IPS-NIHi11 (cell line): ENCODE results near the gene NCKAP1.
"Not testable (repeated sequence)": the region's sequence is repeated elsewhere in the genome, so short reads cannot be mapped to it uniquely, and the experiment has no call there.

Experiments used
- DNase-seq: peaks from one replicate; pipeline ENCODE4 v3.0.0; 2012; ENCODE audit warnings: mixed read lengths, low spot score

Gene NCKAP1

DNA sequence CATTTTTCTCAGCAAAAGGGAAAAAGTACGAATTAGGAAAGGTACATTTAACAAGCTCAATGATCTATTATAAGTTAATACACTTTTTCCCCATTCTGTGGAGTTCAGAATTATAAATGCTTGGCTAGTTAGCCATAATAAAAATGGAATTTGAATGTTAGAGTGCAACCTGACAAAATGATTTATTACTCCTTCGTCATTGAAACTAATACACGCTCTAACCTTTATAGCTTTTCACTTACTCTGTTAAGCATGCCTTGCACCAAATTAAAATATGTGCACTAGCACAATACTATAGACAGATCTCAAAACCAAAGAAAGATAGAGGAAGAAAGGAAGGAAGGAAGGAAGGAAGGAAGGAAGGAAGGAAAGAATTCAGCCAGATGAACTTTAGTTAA is 125.7 kb downstream of the NCKAP1 start:
- DNase-seq, result no peak

DNA sequence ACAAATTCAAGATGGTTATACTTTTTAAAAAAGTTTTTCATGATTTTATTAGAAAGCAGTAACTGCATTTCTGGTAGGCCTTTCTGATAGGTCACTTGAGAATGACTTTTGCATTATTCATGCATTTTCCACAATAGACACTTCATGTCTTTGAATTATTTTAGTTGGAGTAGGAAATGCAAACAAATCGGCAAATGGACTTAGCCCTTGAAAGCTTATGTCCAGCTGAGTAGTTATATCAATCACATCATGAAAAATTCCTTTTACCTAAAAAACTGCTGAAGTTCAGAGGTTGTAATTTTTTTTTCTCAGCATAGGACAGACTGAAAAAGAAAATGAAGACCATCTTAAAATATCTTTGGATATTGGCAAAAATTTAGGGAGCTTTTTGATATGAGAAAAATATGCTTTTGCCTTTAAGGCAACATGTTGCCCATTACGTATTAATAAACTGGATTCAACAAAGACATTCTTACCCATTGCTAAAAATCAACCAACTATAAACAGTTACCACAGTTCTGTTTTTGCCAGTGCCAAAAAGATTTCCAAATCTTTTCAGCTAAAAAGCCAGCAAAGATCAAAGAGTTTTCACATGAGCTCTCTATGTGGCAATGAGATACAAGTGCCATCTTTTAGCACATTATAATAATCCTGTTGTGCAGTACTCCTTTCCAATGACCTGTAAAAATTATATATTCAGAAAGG is 126.3 kb downstream of the NCKAP1 start:
- DNase-seq, result no peak

DNA sequence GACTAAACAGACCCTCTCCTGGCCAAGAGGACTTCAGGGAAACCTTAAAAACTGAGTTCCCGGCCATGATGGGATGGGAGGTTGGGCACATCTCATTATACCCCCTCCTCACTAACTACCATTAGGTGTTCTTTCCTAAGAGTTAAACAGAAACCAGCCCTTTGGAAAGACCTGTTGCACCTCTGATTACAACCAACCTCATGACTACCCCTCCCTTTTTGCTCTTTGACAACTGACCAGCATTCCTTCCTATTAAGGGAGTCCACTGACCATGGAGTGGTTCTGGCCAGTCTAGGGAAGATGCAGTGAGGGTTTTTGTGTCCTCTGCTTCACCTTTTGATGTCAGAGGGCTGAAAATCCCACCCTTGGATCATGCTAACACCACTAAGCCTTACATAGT is 127.3 kb downstream of the NCKAP1 start:
- no peak for DNase-seq

DNA sequence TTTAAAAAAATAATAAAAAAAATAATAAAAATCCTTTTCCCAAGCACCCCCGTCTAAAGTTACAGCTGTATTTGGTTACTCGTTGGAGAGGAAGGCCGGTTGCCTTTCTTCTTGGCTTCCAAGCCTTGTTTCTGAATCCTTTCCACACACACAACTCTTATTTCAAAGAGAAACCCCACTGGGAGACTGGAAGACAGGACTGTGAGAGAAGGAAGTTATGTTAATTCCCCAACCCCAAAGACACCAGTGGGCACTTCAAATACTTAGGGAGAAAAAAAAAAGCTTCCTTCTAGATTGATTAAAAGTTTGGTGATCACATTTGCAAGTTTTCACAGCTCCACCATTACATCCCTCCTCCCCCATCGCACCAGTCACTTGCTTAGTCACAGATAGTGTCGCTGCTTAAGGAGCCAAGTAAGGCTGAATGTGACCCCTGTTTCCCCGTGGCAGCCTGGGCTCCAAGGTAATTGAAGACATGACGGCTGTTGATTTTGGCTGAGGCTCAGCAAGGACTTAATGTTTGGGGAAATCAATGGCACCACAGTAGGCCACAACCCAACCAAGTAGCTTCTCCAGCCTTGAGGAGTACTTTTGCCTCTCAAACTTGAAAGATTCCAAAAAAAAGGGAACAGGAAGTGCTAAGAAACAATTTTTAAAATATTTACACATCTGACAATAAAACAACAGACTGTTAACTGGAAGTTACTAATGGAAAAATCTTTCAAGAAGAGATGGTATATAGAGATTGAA is 131.0 kb downstream of the NCKAP1 start:
- peak; percentile 46 for DNase-seq

DNA sequence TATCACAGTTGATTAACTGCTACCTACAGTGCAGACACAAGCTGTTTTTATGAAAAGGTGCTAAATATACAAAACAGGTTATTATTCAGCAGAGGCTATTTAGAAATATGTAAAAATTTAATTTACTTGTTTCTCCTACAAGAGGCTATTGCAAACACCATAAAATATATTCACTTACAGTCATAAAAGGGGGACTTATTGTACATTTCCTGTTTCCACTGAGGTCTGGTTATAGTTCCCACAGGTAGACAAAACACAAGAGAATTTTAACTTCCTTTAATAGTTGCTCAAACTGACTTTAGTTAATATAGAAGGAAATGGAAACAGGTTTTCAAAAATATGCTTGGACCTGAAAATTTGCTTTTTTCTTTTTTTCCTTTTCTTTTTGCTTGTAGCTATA is 131.8 kb downstream of the NCKAP1 start:
- no peak for DNase-seq

DNA sequence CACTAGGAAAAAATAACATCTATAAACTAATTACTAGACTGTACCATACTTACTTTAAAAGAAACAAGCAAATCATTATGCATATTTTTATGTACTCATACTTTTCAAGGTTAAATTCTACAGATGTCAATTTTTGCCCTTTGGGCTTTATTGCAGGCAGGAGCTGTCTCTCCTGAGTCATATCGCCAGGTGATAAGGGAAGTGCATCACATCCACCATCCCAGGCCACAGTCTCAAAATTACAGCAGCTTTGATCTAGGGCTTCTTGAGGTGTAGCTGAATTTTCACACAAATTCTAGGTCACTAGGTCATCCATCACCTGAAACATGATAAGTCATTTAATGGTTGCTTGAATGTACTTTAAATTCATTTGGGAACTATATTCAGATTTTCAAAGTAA is 133.4 kb downstream of the NCKAP1 start:
- no peak for DNase-seq

DNA sequence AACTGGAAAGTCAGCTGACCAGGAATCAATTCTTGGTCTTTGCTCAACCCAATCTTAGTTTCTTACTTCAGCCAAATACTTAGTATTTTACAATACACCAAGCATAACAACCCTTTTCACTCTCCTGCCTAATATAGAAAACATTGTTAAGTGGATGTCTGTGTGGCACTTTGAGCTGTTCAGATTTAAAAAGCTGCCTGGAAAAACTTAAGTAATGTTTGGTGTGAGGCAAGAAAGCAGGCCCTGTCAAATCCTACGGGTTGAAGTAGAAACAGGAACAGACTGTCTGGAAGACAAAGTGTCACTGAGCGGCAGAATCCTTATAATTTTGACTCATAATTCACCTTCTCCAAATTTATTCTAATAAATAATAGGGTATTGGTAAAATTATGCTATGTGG is 134.7 kb downstream of the NCKAP1 start:
- no peak for DNase-seq

DNA sequence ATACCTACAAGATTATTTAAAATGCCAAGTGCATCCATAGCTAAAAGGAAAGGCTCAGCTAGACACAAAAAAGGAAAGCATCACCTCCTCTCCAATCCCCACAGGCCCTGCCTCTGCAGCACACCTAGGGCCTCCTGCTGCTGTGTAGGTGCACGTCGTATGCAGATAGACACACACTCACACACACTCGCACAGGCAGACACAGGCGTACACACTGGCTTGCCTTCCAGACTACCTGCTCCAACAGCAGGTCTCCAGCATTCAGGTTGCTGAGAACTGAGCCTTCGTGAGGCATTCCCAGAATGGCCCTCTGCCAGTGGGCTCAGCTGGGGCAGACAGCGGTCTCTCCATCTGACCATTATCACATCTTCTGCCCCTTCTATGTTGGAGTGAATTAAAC is 136.5 kb downstream of the NCKAP1 start:
- DNase-seq, result no peak

DNA sequence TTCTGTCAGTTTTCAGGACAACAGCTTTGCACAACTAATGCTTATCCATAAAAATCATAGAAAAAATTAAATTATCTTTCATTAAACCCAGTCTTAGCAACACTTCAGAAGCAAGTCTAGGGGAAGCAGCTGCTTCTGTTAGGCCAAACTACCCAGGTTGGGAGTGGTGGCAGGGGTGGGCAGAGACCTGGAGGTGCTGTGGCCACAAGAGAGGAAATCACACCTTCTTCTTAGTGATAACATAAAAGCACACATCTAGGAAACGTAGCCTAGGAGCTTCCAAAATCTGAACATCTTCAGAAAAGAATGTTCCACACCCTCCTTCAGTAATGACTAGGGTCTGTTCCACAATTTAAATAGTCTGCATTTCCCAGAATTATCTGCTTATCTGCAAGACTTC is 139.5 kb downstream of the NCKAP1 start:
- DNase-seq, result no peak

DNA sequence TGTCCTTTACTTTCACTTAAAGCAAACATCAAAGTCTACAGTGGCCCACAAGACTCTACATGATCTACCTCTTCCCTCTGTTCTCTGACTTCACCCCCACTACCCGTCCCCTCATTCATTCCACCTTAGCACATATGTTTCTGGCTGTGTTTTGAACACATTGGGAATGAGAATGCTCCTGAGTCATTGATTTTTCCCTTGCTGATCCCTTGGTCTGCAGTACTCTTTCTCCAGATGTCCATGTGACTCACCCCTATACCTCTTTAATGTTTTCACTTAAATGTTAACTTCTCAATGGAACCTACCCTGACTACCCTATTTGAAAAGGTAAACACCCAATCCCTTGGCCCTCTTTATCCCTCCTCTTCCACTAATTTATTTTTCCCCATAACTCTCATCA is 141.1 kb downstream of the NCKAP1 start:
- no peak for DNase-seq

DNA sequence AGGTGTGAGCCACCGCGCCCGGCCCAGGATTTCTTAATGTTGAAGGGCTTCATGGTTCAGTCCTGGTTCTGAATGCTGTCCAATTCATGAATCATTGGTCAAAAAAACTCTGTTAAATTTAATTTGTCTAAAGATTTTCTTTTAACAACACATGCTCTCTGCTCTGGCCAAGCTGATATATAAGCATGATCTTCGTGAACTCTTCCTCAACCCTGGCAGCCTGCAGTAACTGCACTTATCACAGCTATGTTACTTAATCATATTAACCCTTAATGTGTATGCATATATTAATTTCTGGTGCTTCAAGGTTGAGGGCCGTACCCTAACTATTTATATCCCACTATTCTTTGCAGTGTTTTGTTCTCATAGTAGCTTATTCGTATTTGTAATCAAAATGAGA is 142.5 kb downstream of the NCKAP1 start:
- DNase-seq, result no peak

DNA sequence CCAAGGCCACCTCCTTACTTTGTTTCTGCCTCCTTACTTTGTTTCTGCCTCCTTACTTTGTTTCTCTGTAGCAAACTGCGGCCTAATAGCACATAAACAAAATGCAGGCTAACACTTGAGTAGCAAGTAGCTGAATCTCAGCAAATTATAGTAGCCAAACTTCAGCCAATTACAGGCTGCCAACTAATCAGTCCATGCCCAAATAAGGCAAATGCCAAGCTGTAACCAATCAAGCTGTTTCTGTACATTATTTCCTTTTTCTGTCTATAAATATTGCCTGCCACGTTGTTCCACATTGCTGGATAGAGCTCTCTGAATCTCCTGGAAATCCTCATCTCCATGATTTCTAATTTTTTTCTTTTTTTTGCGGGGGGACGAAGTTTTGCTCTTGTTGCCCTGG is 143.1 kb downstream of the NCKAP1 start:
- no peak for DNase-seq

DNA sequence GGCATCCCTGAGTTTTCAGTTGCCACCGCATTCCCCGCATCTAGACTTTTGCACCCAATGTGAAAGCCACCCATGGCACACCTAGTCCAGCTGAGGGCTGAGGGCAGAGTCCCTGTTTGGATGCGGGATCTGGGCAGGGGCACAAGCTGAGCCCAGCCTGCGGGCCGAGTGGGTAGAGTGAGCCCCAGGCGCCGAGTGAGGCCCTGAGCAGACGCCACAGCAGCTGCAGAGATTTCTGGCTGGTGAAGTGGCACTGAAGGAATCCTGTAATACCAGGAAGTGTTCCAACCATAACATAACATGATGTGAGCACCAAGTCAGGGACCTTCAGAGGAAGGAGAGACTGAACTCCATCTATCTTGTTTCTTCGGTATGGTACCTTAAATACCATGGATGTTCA is 144.1 kb downstream of the NCKAP1 start:
- DNase-seq, result no peak

DNA sequence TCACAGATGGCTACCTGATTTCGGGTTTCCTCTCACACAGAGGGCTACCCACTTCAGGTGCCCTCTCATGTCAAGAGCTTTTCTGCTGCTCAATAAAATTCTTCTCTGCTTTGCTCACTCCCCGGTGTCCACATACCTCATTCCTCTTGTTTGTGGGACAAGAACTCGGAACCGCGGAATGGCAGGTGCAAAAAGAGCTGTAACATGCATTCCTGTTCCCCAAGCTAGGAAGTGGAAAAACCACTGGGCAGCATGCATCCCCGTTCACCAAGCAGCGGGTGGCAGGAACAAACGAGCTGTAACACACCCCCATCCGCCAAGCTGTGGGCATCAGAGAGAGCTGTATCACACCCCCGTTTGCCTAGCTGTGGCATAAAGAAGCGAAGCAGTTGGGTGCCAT is 144.6 kb downstream of the NCKAP1 start:
- DNase-seq, result no peak

DNA sequence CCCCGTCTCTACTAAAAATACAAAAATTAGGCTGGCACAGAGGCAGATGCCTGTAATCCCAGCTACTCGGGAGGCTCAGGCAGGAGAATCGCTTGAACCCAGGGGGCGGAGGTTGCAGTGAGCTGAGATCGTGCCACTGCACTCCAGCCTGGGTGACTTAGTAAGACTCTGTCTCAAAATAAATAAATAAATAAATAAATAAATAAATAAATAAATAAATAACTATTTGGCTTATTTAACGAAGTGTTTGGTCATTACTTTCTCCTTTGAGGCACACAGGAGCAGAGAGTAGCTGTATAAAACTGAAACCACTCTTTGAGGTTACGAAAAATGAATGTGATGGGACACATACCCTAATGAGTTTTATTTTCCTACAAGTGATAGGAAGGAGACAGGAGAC is 145.2 kb downstream of the NCKAP1 start:
- not testable (repeated sequence) for DNase-seq

DNA sequence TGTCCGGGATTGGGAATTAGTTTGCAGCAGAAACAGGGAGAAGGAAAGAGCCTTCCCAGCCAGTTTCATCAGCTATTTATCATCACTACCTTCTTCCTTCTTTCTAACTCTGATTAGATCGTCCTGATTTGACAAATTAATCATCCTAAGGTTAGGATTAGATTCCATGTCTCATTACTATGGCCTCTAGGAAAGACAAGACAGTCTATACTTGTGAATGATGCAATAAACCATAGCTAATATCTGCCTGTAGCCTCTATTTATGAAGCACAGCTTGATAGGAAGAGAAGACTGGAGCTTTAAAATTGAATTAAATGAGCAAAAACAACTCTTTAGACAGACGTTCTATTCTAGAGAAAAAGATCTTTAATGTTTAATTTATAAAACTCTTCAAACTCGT is 146.6 kb downstream of the NCKAP1 start:
- DNase-seq, result no peak

DNA sequence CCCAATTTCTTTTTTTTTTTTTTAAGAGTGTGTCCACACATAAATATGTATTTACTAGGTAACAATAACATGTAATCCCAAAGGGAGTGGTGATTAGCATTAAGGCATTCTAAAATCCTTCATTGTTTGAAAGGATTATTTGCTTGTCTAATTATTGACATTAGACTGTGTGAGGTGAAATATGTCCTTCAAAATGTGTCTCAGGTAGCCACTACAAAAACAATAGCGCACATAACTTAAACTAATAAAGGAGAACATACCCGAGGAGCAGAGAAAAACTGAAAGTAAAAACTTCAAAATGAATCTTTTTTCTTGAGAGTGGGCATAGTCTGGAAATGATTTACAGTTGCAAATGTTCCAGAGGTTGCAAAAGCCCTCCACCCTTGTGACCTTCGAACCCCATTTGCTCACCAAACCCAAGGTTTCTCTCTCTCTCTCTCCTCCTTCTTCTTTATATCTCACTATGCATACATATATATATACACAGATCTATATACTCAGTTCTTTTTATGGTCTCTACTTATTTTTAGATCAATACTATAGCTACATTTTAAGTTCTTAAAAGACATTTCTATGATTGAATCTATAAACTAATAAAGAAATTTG is 147.4 kb downstream of the NCKAP1 start:
- no peak for DNase-seq

DNA sequence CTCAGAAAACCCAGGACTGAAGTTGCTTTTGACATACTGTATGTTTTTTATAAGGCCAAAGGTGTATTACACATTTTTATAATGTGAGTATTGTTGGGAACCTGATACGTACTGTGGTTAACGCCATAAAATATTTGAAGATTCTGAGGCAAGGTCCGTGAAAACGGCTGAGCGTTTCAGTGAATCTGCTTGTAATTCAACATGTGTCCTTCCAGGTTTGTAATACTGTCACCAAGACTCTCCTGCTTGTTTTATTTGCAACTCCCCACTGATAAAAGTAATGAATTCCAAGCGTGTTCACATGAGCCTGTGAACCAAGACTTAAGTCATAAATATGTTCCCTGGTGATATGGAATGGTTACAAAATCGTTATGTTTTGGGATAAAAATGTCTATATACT is 148.0 kb downstream of the NCKAP1 start:
- DNase-seq, result no peak

DNA sequence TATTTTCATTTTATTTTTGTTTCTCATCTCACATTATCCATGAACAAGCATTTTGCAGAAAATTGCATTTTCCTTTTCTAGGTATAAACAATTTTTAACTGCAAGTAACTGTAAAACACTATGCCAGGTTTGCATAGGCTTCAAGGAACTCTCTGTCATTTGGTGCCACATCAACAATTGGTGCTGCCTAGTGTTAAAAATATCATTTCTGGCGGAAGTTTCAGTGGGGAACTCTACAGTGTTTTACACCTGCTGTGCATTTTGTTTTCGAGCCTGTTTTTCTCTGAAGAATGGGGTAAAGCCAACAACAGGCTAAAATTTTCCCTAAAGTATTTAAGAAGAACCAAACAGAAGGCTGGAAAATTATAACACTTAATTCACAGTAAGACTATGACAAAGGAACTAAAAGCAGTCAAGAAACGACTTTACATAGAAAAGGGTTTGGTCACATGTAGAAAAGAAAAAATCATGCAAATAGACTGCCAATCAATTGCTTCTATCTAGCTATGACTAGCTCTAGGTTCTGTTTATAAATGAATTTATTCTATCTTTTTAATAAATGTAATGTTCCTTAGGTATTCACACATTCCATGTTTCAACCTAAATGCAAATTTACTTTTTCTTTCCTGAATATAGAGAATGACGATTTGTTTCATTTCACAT is 150.4 kb downstream of the NCKAP1 start:
- no peak for DNase-seq

DNA sequence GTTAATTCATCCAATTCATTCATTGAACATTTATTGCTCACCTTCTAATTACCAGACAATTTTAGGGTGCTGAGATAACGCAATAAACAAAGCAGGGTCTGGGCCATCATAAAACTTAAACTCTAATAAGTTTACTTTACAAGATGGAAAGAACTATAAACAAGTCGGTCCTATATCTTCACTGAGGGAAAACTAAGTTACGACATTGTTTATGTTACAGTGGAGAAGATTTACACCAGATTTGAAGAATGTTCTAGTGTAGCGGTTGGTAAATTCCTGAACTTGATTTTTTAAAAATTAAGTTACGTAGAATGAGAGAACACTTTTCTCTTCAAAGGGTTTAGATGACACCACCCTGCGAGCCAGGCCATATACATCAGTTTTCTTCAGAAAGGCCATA is 151.2 kb downstream of the NCKAP1 start:
- no peak for DNase-seq

DNA sequence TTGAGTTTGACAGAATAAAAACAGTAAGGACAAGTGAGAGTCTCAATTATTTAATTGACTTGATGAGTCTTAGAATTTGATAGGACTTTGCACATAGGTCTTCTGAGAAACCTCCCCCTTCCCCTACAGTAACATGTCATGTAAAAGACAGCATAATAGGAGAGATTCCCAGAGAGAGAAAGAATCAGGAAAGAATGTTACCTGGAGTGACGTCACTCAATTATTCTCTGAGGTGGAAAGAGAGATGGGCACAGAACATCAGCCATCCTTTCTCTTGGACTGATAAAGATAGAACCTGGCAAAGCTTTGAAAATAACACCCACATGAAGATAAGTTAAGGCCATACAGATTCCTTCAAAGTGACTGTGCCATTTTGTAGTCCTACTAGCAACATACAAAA is 152.5 kb downstream of the NCKAP1 start:
- no peak for DNase-seq

DNA sequence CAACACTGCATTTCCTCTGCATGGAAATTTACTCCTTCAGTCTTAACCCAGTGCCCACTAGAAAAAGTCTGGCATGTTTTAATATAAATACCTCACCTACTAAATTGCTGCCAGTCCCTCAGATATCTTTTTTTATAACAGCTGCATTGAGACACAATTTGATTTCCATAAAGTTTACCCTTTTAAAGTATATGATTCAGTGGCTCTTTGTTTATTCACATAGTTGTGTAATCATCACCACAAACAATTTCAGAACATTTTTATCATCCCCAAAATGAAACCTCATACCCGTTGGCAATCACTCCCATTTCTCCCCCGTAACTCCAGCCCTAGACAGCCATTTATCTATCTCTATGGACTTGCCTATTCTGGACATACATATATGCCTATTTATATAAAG is 154.8 kb downstream of the NCKAP1 start:
- DNase-seq, result no peak

DNA sequence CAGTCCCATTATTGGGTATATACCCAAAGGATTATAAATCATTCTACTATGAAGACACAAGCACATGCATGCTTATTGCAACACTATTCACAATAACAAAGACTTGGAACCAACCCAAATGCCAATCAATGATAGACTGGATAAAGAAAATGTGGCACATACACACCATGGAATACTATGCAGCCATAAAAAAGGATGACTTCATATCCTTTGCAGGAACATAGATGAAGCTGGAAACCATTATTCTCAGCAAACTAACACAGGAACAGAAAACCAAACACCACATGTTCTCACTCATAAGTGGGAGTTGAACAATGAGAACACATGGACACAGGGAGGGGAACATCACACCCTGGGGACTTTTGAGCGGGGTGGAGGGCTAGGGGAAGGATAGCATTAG is 158.2 kb downstream of the NCKAP1 start:
- not testable (repeated sequence) for DNase-seq
